Measurements from ENCODE around the gene JOSD1. TPM values are rescaled to one million over a fixed set of nuclear protein-coding genes. Genes with fewer than 3 reads are reported as not detected.

JOSD1 gene
- total and polyA plus RNA-seq, 10 of the 15 experiments (the other 5 are each of a cell fraction or from before 2014, with no cell fraction given) = 6.2 to 54.6 (median 40.5) TPM

DNA sequence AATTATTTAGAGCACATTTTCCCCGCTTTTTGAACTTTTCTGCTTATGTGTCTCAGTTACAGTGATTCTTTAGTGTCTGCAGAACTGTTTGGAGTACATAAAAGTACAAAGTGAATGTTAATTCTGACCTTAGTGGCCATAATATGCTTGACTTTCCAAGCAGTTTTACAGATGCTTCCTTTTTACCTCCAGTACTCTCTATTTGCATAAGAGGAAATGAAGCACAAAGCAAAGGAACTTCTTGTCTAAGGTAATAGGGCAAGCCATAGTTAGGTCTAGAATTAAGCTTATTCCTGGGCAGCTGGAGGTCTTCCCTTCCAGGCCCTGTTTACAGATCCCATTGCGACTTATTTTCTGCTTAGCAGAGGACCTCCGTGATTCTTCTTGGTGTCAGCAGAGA lies 8.6 kb upstream of the JOSD1 start:
- Histone ChIP-seq H3K4me1 (ENCODE audit: control insufficient read depth, insufficient read depth, low read length) (peaks cover 21% of the 10 kb centered on the region), H4K20me1 (ENCODE audit: control insufficient read depth, insufficient read depth) (peaks cover 15% of the 10 kb centered on the region), H3K4me2 (ENCODE audit: control insufficient read depth, insufficient read depth) (peak overlapping the region; percentile 60), H3K9me3 (replicated peaks; ENCODE audit: control insufficient read depth, insufficient read depth, low read length) (no peaks in the 10 kb centered on the region), H3K36me3 (ENCODE audit: control insufficient read depth in 2 of 2, insufficient read depth in 2 of 2, low read length in 1 of 2) (peaks cover 0 to 10% of the 10 kb centered on the region in 2 experiments; a peak in 3 of 4 replicates), H3K79me2 (ENCODE audit: control insufficient read depth, insufficient read depth, low read length) (peaks cover 80% of the 10 kb centered on the region), H3K9ac (ENCODE audit: control insufficient read depth, insufficient read depth, low read length) (no peak overlapping the region), H3K4me3 (peak overlapping the region; percentile 20; the same call in 1 of the 2 replicates), H2AFZ (ENCODE audit: control insufficient read depth, low read depth, low read length) (no peak overlapping the region), H3K27me3 (replicated peaks in 1 of 2; ENCODE audit: control insufficient read depth in 2 of 2, insufficient read depth in 2 of 2, low read length in 1 of 2) (no peaks in the 10 kb centered on the region), H3K27ac (ENCODE audit: control insufficient read depth, insufficient read depth) (0 out of 2 replicates have a peak overlapping the region, but pooled peaks have one; percentile 6)
- WGBS (ENCODE audit: insufficient coverage, insufficient replicate concordance, low lambda C conversion rate, missing lambda C conversion rate) = 10% methylated on average over 3 of the region's 3 CpGs
- TF ChIP-seq SPI1 (IDR thresholded peaks at IDR 0.05; ENCODE audit: borderline replicate concordance, insufficient read depth, low read depth, low read length) (0 out of 2 replicates have a peak, but pooled peaks have one; percentile 22), TCF3 (IDR thresholded peaks at IDR 0.05; ENCODE audit: borderline replicate concordance, insufficient read depth, low read depth, low read length) (no peak), POU2F2 (IDR thresholded peaks at IDR 0.05; ENCODE audit: borderline replicate concordance, low read depth, low read length) (peak; percentile 79; the same call in 1 of the 3 replicates)
- ChIA-PET CTCF (interaction anchor here (0.7 to 1.4 kb wide), 2 partner anchors 16 to 28 kb away, joined by 3 to 7 read pairs; partner anchors contain the start of gene TOMM22), POLR2A (interaction anchor here (1.0 kb wide), 1 partner anchor 10 kb away, joined by 4 read pairs; no protein-coding TSS in a partner anchor), SMC1A (ENCODE audit: uncharacterized antibody, unreplicated experiment) (interaction anchor here (1.0 to 5.5 kb wide), 3 partner anchors 13 to 28 kb away, joined by 3 to 54 read pairs (median 4); partner anchors contain the start of gene TOMM22), RAD21 (ENCODE audit: unreplicated experiment) (interaction anchor here (0.8 to 4.1 kb wide), 2 partner anchors 12 to 43 kb away, joined by 3 to 30 read pairs; no protein-coding TSS in a partner anchor)
- in situ Hi-C loops (cut with MboI) (no loop called here), intact Hi-C loops (cut with micrococcal nuclease; ENCODE audit: unreplicated experiment) (loop anchor here (10.0 kb wide), 1 partner anchor 205 kb away; the partner anchor contains the start of gene DDX17)
- no peak for DNase-seq (ENCODE audit: low read depth, low spot score)
- ATAC-seq = no peak
- BruUV-seq (replicated peaks) = no TSS peak
- FAIRE-seq = no peak

DNA sequence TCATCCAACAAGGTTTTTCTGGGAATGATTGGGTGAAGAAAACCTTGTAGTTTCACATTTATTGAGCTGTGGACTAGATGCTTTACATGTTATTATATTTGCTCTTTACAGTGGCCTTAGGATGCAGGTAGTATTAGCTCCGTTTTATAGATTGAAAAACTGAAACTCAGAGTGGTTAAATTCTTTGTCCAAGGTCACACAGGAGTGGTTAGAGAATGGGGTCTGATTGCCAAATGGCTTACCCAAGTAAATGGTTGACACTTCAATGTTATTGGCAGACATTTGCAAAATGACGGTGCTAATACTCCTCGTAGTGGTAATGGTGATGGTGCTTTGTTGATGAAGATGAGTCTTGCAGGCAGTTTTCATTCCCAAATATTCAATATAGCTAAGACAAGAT lies 7.2 kb upstream of the JOSD1 start:
- DNase-seq (ENCODE audit: low read depth, low spot score) (no peak), ATAC-seq (no peak), FAIRE-seq (no peak)
- Histone ChIP-seq H3K36me3 (ENCODE audit: control insufficient read depth in 2 of 2, insufficient read depth in 2 of 2, low read length in 1 of 2) (peaks cover 0 to 10% of the 10 kb centered on the region in 2 experiments; a peak in 3 of 4 replicates), H3K4me1 (ENCODE audit: control insufficient read depth, insufficient read depth, low read length) (peaks cover 21% of the 10 kb centered on the region), H2AFZ (ENCODE audit: control insufficient read depth, low read depth, low read length) (no peak overlapping the region), H3K79me2 (ENCODE audit: control insufficient read depth, insufficient read depth, low read length) (peaks cover 70% of the 10 kb centered on the region), H3K27ac (ENCODE audit: control insufficient read depth, insufficient read depth) (no peak overlapping the region), H3K4me2 (ENCODE audit: control insufficient read depth, insufficient read depth) (peak overlapping the region; percentile 60), H3K9me3 (replicated peaks; ENCODE audit: control insufficient read depth, insufficient read depth, low read length) (no peaks in the 10 kb centered on the region), H4K20me1 (ENCODE audit: control insufficient read depth, insufficient read depth) (peaks cover 15% of the 10 kb centered on the region), H3K4me3 (peak overlapping the region; percentile 95), H3K9ac (ENCODE audit: control insufficient read depth, insufficient read depth, low read length) (no peak overlapping the region), H3K27me3 (replicated peaks in 1 of 2; ENCODE audit: control insufficient read depth in 2 of 2, insufficient read depth in 2 of 2, low read length in 1 of 2) (no peaks in the 10 kb centered on the region)
- POLR2A ChIA-PET = interaction anchor here (0.6 to 3.3 kb wide), 6 partner anchors 10 to 1171 kb away, joined by 3 to 39 read pairs (median 10); partner anchors contain the start of gene TOMM22
- no TSS peak for BruUV-seq (replicated peaks)
- SMC1A ChIA-PET (ENCODE audit: uncharacterized antibody, unreplicated experiment) = interaction anchor here (0.7 to 5.5 kb wide), 9 partner anchors 12 to 658 kb away, joined by 3 to 54 read pairs (median 4); partner anchors contain the start of gene TOMM22
- in situ Hi-C loops (cut with MboI) (no loop called here), intact Hi-C loops (cut with micrococcal nuclease; ENCODE audit: unreplicated experiment) (loop anchor here (10.0 kb wide), 1 partner anchor 203 kb away; the partner anchor contains the start of gene DDX17)
- CTCF ChIA-PET = interaction anchor here (0.6 to 3.1 kb wide), 7 partner anchors 9 to 55 kb away, joined by 4 to 17 read pairs (median 9); partner anchors contain the start of gene TOMM22
- RAD21 ChIA-PET (ENCODE audit: unreplicated experiment) = interaction anchor here (1.0 to 4.1 kb wide), 4 partner anchors 11 to 51 kb away, joined by 3 to 30 read pairs (median 4); partner anchors contain the start of gene TOMM22
- WGBS (ENCODE audit: insufficient coverage, insufficient replicate concordance, low lambda C conversion rate, missing lambda C conversion rate) = 78% methylated on average over 3 of the region's 3 CpGs
- TF ChIP-seq ZBTB33 (IDR thresholded peaks at IDR 0.05) (no peak), TCF7 (IDR thresholded peaks at IDR 0.05; ENCODE audit: borderline replicate concordance) (no peak), SP1 (IDR thresholded peaks at IDR 0.05; ENCODE audit: low read depth, low read length) (no peak), MTA2 (IDR thresholded peaks at IDR 0.05; ENCODE audit: low read depth) (no peak)
- TF ChIP-seq, protein P1, sequence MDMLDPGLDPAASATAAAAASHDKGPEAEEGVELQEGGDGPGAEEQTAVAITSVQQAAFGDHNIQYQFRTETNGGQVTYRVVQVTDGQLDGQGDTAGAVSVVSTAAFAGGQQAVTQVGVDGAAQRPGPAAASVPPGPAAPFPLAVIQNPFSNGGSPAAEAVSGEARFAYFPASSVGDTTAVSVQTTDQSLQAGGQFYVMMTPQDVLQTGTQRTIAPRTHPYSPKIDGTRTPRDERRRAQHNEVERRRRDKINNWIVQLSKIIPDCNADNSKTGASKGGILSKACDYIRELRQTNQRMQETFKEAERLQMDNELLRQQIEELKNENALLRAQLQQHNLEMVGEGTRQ (IDR thresholded peaks at IDR 0.05; ENCODE audit: borderline replicate concordance, low read depth, low read length) = no peak
